Measurements from ENCODE around the gene QPCT.
"Not testable (repeated sequence)": the region's sequence is repeated elsewhere in the genome, so short reads cannot be mapped to it uniquely, and the experiment has no call there.

The QPCT gene

DNA sequence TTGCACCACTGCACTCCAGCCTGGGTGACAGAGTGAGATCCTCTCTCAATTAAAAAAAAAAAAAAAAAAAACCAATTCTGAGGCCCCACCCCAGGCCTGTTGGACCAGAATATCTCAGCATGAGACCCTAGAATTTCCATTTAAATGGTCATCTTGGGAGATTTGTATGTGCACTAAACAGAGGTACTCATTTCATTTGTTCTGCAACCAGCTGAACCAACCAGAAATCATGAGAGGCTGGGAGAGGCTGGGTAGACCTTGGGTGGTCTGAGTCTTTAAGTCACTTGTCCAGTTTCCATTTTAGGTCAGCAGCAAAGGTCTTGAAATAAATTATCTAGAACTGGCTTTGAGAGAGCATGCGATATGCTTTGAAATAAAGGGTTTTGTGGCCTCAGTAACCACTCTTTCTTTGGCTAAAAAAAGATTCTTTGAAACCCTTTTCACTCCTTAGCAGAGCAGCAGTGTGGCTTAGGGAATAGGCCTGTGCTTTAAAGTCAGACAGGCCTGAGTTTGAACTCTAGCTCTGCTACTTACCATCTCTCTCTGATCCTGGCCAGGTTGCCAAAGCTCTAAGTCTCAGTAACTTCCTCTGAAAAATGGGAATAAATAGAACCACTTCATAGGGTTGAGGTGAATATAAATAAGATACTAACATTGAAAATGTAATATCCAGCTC is 52.6 kb downstream of the QPCT start:
- H3K36me3 ChIP-seq (ENCODE audit: insufficient read depth, low read depth, low read length) = no peaks in the 10 kb centered on the region
- no peaks in the 10 kb centered on the region for H3K27me3 ChIP-seq (ENCODE audit: insufficient read depth, low read length)
- H3K9me3 ChIP-seq (ENCODE audit: insufficient read depth, low read depth, low read length) = no peaks in the 10 kb centered on the region
- no peak overlapping the region for H3K9ac ChIP-seq (ENCODE audit: low read depth, low read length)
- H3K4me3 ChIP-seq (ENCODE audit: low read length) = no peak overlapping the region
- no peak overlapping the region for H3K27ac ChIP-seq (ENCODE audit: low read length)
- H3K4me1 ChIP-seq (ENCODE audit: insufficient read depth, low read length) = no peaks in the 10 kb centered on the region

DNA sequence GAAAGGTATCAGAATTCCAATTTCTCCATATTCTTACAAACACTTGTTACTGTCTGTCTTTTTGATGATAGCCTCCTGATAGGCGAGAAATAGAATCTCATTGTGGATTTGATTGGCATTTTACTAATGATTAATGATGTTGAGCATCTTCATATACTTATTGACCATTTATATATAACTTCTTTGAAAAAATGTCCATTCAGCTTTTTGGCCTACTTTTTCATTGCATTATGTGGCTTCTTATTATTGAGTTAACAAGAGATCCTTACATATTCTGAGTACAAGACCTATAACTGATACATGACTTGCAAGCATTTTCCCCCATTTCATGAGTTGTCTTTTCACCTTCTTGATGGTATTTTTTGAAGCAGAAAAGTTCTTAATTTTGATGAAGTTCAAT is 54.6 kb downstream of the QPCT start:
- no peaks in the 10 kb centered on the region for H3K27me3 ChIP-seq (ENCODE audit: insufficient read depth, low read length)
- H3K4me1 ChIP-seq (ENCODE audit: insufficient read depth, low read length) = no peaks in the 10 kb centered on the region
- no peak overlapping the region for H3K9ac ChIP-seq (ENCODE audit: low read depth, low read length)
- H3K4me3 ChIP-seq (ENCODE audit: low read length) = no peak overlapping the region
- H3K36me3 ChIP-seq (ENCODE audit: insufficient read depth, low read depth, low read length) = no peaks in the 10 kb centered on the region
- no peak overlapping the region for H3K27ac ChIP-seq (ENCODE audit: low read length)
- no peaks in the 10 kb centered on the region for H3K9me3 ChIP-seq (ENCODE audit: insufficient read depth, low read depth, low read length)

DNA sequence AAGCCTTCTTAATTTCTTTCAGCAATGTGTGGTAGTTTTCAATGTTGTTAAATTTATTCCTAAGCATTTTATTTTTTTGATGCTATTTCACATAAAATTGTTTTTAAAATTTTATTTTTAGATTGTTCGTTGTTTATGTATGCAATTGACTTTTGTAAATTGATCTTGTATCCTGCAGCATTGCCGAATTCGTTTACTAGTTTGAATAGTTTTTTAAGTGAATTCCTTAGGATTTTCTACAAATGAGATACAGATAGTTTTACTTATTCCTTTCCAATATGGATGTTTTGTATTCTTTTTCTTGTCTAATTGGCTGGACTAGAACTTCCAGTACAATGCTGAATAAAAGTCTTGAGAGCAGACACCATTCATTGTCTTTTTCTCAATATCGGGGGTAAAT is 55.6 kb downstream of the QPCT start:
- Histone ChIP-seq H3K9ac (ENCODE audit: low read depth, low read length) (no peak overlapping the region), H3K4me3 (ENCODE audit: low read length) (no peak overlapping the region), H3K4me1 (ENCODE audit: insufficient read depth, low read length) (no peaks in the 10 kb centered on the region), H3K27ac (ENCODE audit: low read length) (no peak overlapping the region), H3K9me3 (ENCODE audit: insufficient read depth, low read depth, low read length) (no peaks in the 10 kb centered on the region), H3K36me3 (ENCODE audit: insufficient read depth, low read depth, low read length) (no peaks in the 10 kb centered on the region), H3K27me3 (ENCODE audit: insufficient read depth, low read length) (no peaks in the 10 kb centered on the region)

DNA sequence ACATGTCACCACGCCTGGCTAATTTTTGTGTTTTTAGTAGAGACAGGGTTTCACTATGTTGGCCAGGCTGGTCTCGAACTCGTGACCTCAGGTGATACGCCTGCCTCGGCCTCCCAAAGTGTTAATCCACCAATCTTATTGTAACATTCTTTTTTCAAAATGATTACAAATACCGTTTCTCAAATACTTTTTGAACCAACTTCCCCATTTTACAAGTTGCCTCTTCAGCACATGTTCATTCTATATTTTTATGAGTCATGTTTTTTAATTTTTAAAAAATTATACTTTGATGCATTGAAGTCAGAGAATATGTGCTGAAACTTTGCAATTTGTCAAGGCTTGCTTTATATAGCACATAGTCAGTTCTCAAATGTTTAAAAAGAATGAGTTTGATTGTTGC is 58.2 kb downstream of the QPCT start:
- no peak overlapping the region for H3K4me3 ChIP-seq (ENCODE audit: low read length)

DNA sequence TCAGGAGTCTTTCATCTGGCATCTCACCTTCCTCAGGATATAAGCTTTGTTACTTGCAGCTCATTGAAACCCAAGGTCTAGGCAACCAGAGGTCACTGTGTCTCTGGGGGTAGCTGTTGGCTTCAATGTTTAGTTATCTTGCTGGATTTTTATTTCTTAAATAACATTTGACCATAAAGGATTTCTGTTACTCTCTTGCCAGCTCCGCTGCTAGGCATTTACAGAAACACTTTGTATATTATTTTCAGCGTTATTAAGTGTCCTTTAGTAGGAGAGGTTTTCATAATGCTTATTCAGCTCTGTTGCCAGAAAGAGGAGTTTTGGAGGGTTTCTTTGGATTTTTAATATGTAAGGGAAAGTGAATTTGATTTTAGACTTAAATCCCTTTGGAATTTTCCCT is 61.4 kb downstream of the QPCT start:
- no peak overlapping the region for H3K9ac ChIP-seq (ENCODE audit: low read depth, low read length)
- H3K9me3 ChIP-seq (ENCODE audit: insufficient read depth, low read depth, low read length) = no peaks in the 10 kb centered on the region
- H3K4me1 ChIP-seq (ENCODE audit: insufficient read depth, low read length) = no peaks in the 10 kb centered on the region
- H3K4me3 ChIP-seq (ENCODE audit: low read length) = no peak overlapping the region
- no peaks in the 10 kb centered on the region for H3K36me3 ChIP-seq (ENCODE audit: insufficient read depth, low read depth, low read length)
- no peaks in the 10 kb centered on the region for H3K27me3 ChIP-seq (ENCODE audit: insufficient read depth, low read length)
- H3K27ac ChIP-seq (ENCODE audit: low read length) = no peak overlapping the region

More for the DNA sequence above, 58.2 kb downstream of the QPCT start:
- Histone ChIP-seq H3K9ac (ENCODE audit: low read depth, low read length) (no peak overlapping the region), H3K36me3 (ENCODE audit: insufficient read depth, low read depth, low read length) (no peaks in the 10 kb centered on the region), H3K4me1 (ENCODE audit: insufficient read depth, low read length) (no peaks in the 10 kb centered on the region), H3K27ac (ENCODE audit: low read length) (no peak overlapping the region), H3K27me3 (ENCODE audit: insufficient read depth, low read length) (no peaks in the 10 kb centered on the region), H3K9me3 (ENCODE audit: insufficient read depth, low read depth, low read length) (no peaks in the 10 kb centered on the region)

DNA sequence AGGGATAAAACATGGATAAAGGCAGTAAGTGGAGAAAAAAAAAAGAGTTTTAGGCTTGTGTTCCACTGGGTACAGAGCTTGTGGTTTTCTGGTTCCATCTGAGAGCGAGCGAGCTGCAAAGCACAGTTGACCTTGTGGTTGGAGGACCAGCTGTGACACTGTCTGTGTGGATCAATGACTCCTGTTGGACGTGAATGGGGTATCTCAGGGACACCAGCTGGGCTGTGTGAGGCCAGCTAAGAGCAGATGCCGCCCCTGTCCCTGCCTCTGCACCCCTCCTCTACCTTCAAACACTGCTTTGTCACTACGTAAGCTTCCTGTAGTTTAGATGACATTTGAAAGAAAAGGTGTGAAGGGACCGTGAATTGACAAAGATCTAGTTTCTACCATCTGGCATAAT is 67.8 kb downstream of the QPCT start:
- Histone ChIP-seq H3K36me3 (ENCODE audit: insufficient read depth, low read depth, low read length) (no peaks in the 10 kb centered on the region), H3K9ac (ENCODE audit: low read depth, low read length) (no peak overlapping the region), H3K27me3 (ENCODE audit: insufficient read depth, low read length) (no peaks in the 10 kb centered on the region), H3K9me3 (ENCODE audit: insufficient read depth, low read depth, low read length) (no peaks in the 10 kb centered on the region), H3K27ac (ENCODE audit: low read length) (no peak overlapping the region), H3K4me3 (ENCODE audit: low read length) (no peak overlapping the region), H3K4me1 (ENCODE audit: insufficient read depth, low read length) (0 out of 2 replicates have a peak, but pooled peaks cover 2% of the 10 kb centered on the region)

DNA sequence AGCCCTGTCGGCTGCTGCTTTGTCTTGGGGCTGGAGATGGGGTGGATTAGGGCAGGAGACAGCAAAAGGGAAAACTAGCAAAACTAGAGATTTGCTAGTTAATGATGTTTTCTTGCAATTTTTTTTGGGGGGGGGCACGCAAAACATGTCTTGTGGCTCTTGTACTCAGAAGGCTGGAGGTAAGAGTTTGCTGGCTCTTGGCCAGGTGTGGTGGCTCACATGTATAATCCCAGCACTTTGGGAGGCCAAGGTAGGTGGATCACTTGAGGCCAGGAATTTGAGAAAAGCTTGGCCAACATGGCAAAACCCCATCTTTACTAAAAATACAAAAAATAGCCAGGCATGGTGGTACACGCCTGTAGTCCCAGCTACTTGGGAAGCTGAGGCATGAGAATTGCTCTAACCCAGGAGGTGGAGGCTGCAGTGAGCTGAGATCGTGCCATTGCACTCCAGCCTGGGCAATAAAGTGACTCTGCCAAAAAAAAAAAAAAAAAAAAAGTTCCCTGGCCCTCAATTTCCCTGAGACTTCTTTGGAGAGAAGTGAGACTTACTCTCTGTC is 69.6 kb downstream of the QPCT start:
- not testable (repeated sequence) for H3K4me1 ChIP-seq (ENCODE audit: insufficient read depth, low read length); H3K4me3 ChIP-seq (ENCODE audit: low read length); H3K9me3 ChIP-seq (ENCODE audit: insufficient read depth, low read depth, low read length); H3K9ac ChIP-seq (ENCODE audit: low read depth, low read length); H3K36me3 ChIP-seq (ENCODE audit: insufficient read depth, low read depth, low read length); H3K27ac ChIP-seq (ENCODE audit: low read length); H3K27me3 ChIP-seq (ENCODE audit: insufficient read depth, low read length)

DNA sequence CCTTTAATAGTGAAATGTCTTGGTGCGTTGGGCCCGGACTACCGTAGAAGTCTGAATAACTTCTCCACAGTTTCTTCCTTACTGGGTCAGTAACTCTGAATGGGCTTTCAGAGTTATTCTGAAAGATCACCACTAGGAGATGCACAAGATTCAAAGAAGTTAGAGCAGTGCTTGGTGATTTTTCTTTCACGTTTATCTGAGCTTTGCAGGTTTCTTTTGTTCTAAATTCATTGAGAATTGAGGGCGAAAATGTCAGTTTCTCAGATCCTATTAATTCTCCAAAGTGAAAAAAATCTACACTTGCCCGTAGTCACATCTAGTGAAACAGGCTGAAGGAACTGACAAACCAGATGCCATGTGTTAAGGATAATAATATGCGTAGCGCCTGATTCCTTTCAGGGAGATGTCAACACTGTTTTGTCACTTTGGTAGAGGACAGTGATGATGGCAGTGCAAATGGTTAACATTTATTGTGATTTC is 70.1 kb downstream of the QPCT start:
- H3K36me3 ChIP-seq (ENCODE audit: insufficient read depth, low read depth, low read length) = no peaks in the 10 kb centered on the region
- no peaks in the 10 kb centered on the region for H3K27me3 ChIP-seq (ENCODE audit: insufficient read depth, low read length)
- no peak overlapping the region for H3K9ac ChIP-seq (ENCODE audit: low read depth, low read length)
- 0 out of 2 replicates have a peak, but pooled peaks cover 2% of the 10 kb centered on the region for H3K4me1 ChIP-seq (ENCODE audit: insufficient read depth, low read length)
- no peaks in the 10 kb centered on the region for H3K9me3 ChIP-seq (ENCODE audit: insufficient read depth, low read depth, low read length)
- no peak overlapping the region for H3K4me3 ChIP-seq (ENCODE audit: low read length)
- H3K27ac ChIP-seq (ENCODE audit: low read length) = no peak overlapping the region

DNA sequence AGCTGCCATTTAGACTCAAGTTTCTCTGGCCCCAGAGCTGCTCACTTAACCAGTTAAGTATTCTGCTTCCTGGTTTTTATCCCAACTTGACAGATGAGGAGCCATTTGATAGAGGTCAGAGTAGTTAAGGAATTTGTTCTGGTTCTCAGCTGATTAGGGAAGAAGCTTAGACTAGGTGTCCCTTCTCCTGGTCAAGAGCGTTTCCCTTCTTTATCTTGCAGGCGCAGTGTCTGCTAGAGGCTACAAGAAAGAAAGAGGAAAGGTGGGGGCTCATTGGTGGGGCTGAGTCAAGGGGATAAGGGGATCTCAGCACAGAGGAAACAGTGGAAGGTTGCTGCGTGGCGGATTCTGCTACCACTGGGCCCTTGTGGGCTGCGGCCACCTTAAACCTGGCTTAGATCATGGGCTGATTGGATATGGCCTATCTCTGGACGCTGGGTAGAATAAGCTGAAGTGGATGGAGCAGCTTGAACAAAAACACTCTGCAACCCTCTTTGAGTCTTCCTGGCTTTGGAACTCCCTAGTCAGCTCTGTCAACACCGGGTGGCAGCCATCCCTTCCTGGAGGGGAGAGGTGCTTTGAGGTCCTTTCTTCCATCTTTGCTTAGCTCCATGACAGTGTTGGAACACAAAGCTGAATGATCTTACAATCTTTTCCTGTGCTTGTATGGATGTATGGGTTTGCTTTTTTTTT is 70.8 kb downstream of the QPCT start:
- H3K9me3 ChIP-seq (ENCODE audit: insufficient read depth, low read depth, low read length) = no peaks in the 10 kb centered on the region
- no peak overlapping the region for H3K9ac ChIP-seq (ENCODE audit: low read depth, low read length)
- no peaks in the 10 kb centered on the region for H3K36me3 ChIP-seq (ENCODE audit: insufficient read depth, low read depth, low read length)
- no peak overlapping the region for H3K4me3 ChIP-seq (ENCODE audit: low read length)
- H3K27ac ChIP-seq (ENCODE audit: low read length) = no peak overlapping the region
- 0 out of 2 replicates have a peak, but pooled peaks cover 2% of the 10 kb centered on the region for H3K4me1 ChIP-seq (ENCODE audit: insufficient read depth, low read length)
- no peaks in the 10 kb centered on the region for H3K27me3 ChIP-seq (ENCODE audit: insufficient read depth, low read length)

DNA sequence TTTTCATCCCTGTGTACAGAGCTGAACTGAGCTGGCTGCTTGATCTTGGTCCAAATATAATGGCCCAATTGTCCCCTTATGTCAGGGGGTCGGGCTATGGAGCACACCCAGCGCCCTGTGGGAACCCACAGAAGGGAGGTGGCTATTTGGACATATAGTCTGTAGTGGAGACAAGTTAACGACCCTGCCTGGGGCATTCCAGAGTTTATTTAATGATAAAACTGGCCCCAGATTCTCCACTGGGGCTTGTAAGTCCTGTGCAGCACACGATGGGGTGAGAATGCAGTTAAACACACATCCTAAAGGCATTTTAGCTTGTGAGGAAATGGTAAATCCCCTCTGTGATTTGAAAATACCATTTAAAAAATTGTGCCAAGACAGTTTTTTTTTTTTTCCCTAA is 72.9 kb downstream of the QPCT start:
- Histone ChIP-seq H3K9me3 (ENCODE audit: insufficient read depth, low read depth, low read length) (no peaks in the 10 kb centered on the region), H3K4me1 (ENCODE audit: insufficient read depth, low read length) (0 out of 2 replicates have a peak, but pooled peaks cover 2% of the 10 kb centered on the region), H3K4me3 (ENCODE audit: low read length) (no peak overlapping the region), H3K9ac (ENCODE audit: low read depth, low read length) (no peak overlapping the region), H3K27me3 (ENCODE audit: insufficient read depth, low read length) (no peaks in the 10 kb centered on the region), H3K36me3 (ENCODE audit: insufficient read depth, low read depth, low read length) (no peaks in the 10 kb centered on the region), H3K27ac (ENCODE audit: low read length) (no peak overlapping the region)

DNA sequence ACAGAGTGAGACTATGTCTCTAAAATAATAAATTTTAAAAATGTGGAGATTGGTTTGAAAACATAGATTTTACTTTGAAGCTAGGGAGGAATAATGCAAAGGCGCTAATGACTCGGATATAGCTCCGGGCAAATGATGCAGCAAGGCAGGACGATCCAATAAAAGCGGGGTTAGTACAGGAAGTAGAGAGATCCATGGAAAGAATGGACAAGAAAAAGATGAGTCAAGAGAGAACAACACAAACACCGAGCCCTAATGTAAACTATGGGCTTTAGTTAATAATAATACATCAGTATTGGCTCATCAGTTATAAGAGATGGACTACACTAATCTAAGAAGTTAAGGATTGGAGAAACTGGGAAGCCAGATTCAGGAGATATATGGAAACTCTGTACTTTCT is 74.5 kb downstream of the QPCT start:
- Histone ChIP-seq H3K27ac (ENCODE audit: low read length) (no peak overlapping the region), H3K9ac (ENCODE audit: low read depth, low read length) (no peak overlapping the region), H3K9me3 (ENCODE audit: insufficient read depth, low read depth, low read length) (no peaks in the 10 kb centered on the region)

DNA sequence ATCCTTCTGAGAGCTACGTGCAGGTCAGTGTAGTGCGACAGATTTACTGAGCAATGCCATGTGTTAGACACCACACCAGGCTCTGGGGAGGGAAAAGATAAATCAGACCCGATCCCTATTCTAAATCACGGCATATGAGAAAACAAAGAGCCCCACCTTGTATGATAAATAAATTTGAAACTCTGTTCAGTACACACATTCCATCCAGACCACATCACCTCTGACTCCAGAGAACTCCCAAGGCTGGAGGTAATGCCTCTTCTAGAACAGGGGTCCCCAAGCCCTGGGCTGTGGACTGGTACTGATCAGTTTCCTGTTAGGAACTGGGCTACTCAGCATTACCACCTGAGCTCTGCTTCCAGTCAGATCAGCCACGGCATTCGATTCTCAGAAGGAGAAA is 77.3 kb downstream of the QPCT start:
- H3K27ac ChIP-seq (ENCODE audit: low read length) = no peak overlapping the region
- no peak overlapping the region for H3K9ac ChIP-seq (ENCODE audit: low read depth, low read length)
- no peaks in the 10 kb centered on the region for H3K9me3 ChIP-seq (ENCODE audit: insufficient read depth, low read depth, low read length)
- H3K27me3 ChIP-seq (ENCODE audit: insufficient read depth, low read length) = no peaks in the 10 kb centered on the region
- H3K36me3 ChIP-seq (ENCODE audit: insufficient read depth, low read depth, low read length) = no peaks in the 10 kb centered on the region
- H3K4me3 ChIP-seq (ENCODE audit: low read length) = no peak overlapping the region
- no peaks in the 10 kb centered on the region for H3K4me1 ChIP-seq (ENCODE audit: insufficient read depth, low read length)

More for the DNA sequence above, 74.5 kb downstream of the QPCT start:
- Histone ChIP-seq H3K36me3 (ENCODE audit: insufficient read depth, low read depth, low read length) (no peaks in the 10 kb centered on the region), H3K27me3 (ENCODE audit: insufficient read depth, low read length) (no peaks in the 10 kb centered on the region), H3K4me1 (ENCODE audit: insufficient read depth, low read length) (0 out of 2 replicates have a peak, but pooled peaks cover 2% of the 10 kb centered on the region), H3K4me3 (ENCODE audit: low read length) (no peak overlapping the region)
